A549 treated with Mapracorat at 1 μM for 4 hours (cell line): ENCODE data around the gene PPIL1. TPM values are rescaled to one million over a fixed set of nuclear protein-coding genes. Genes with fewer than 3 reads are reported as not detected.

Experiments used
- total RNA-seq: library from RNA; stranded (reverse); fragments of 200-300 nt; extraction: Qiagen RNA extraction; gene quantifications from 5 replicates; pipeline ENCODE4 v1.2.3, GENCODE V29; 2022

Gene PPIL1
- total RNA-seq = 41.6 to 46.3 TPM (median 43.4 TPM) in 5 replicates

GRCh38 chr6:36874443-36875249 is at the start of gene PPIL1:
Gene PPIL1, minus strand, starts transcription at chr6:36874803. Its CDS starts 31 bp downstream, at chr6:36874772.

GRCh38 chr6:36885461-36886401 is 11.1 kb upstream of the PPIL1 start, which contains the start of gene C6orf89:
Gene C6orf89, plus strand, starts transcription at chr6:36885952. Its CDS starts 13,493 bp downstream, at chr6:36899445.

GRCh38 chr6:36838896-36839748 is 35.5 kb downstream of the PPIL1 start, which contains the start of gene CPNE5:
Gene CPNE5, minus strand, starts transcription at chr6:36839444. Its CDS starts 67 bp downstream, at chr6:36839377.

Other genes starting within 250 kb of the PPIL1 start
- gene CDKN1A, start 196.1 kb downstream of the PPIL1 start, total RNA-seq = 247 to 306 TPM (median 300 TPM) in 5 replicates
- 0.03 to 0.06 TPM (median 0.04 TPM) in 4 of 5 replicates, not detected in the other for gene RAB44, start 177.0 kb downstream of the PPIL1 start, total RNA-seq
- 0.06 to 0.20 TPM (median 0.12 TPM) in 5 replicates for gene CPNE5, start 35.4 kb downstream of the PPIL1 start, total RNA-seq
- 13.4 to 19.0 TPM (median 16.5 TPM) in 5 replicates for gene C6orf89, start 11.1 kb upstream of the PPIL1 start, total RNA-seq
- not detected in 5 replicates for gene PI16, start 79.9 kb upstream of the PPIL1 start, total RNA-seq
- gene MTCH1, start 111.4 kb upstream of the PPIL1 start, total RNA-seq = 112 to 137 TPM (median 134 TPM) in 5 replicates
- 0.04 to 0.08 TPM in 2 of 5 replicates, not detected in the others for gene FGD2, start 130.9 kb upstream of the PPIL1 start, total RNA-seq